Endothelial cell of umbilical vein (primary cell): ENCODE measurements around the gene PLPP7. TPM values are rescaled to one million over a fixed set of nuclear protein-coding genes. Genes with fewer than 3 reads are reported as not detected.

Experiments used
- BruUV-seq: library from RNA; stranded (reverse); fragments of 400-500 nt; replicated peaks from 2 replicates; lab custom pipeline; 2021; lab: Mats Ljungman, UMichigan
- CTCF ChIA-PET: fragments of 300-600, 350-600 bp; sonication (Branson Sonifier 250); formaldehyde crosslinking; loops from one replicate; lab custom pipeline; 2021; ENCODE audit warnings: antibody characterized with exemption, inconsistent platforms; lab: Charles Lee
- POLR2A ChIA-PET: fragments of 300-600, 350-600 bp; sonication (Branson Sonifier 250); formaldehyde crosslinking; loops from one replicate; lab custom pipeline; 2021; ENCODE audit warnings: antibody characterized with exemption, inconsistent platforms; lab: Charles Lee
- DNase-seq: peaks from one replicate; pipeline ENCODE4 v3.0.0-alpha.2; 2011; ENCODE audit warnings: low read depth, low spot score
- FAIRE-seq: peaks from 2 replicates; lab custom pipeline; 2011; peaks lifted over from hg19 to GRCh38; lab: Jason Lieb, UNC
- H2AFZ ChIP-seq: 2 replicates; pipeline ENCODE4 v1.6.0; 2012; ENCODE audit warnings: low read depth, low read length, control low read depth, inconsistent platforms
- H3K27ac ChIP-seq: 2 replicates; pipeline ENCODE4 v1.5.1; 2011; ENCODE audit warnings: low read depth, mild to moderate bottlenecking, control low read depth, low read length, moderate library complexity; ENCODE audit not compliant: insufficient read depth
- H3K27me3 ChIP-seq, 2 experiments: 2 replicates each; pipeline versions ENCODE4 v1.6.0 to v1.6.1; 2011; ENCODE audit warnings: low read length in 2 of 2, mixed read lengths in 1 of 2; ENCODE audit not compliant: control insufficient read depth in 2 of 2, insufficient read depth in 2 of 2
- H3K36me3 ChIP-seq, 2 experiments: 2 replicates in 1 of 2; 3 replicates in 1 of 2; pipeline ENCODE4 v1.5.1; 2011; ENCODE audit warnings: low read length in 2 of 2, mild to moderate bottlenecking in 1 of 2, moderate library complexity in 1 of 2; ENCODE audit not compliant: control insufficient read depth in 2 of 2, insufficient read depth in 2 of 2; ENCODE audit errors: extremely low read depth in 1 of 2
- H3K4me1 ChIP-seq: 3 replicates; pipeline ENCODE4 v1.5.1; 2011; ENCODE audit warnings: mild to moderate bottlenecking, low read length; ENCODE audit not compliant: control insufficient read depth, insufficient read depth; ENCODE audit errors: extremely low read depth
- H3K4me2 ChIP-seq: 2 replicates; pipeline ENCODE4 v1.6.1; 2011; ENCODE audit warnings: low read length, control low read depth, mixed read lengths; ENCODE audit not compliant: insufficient read depth
- H3K4me3 ChIP-seq, 3 experiments: fragments of 200-600 bp in 1 of 3; sonication (generic), shearing (Covaris generic) in 1 of 3; replicated peaks in 1 of 3; 2 replicates each; pipeline ENCODE4 v1.5.1; 2011 to 2016; ENCODE audit warnings: control low read depth in 3 of 3, low read length in 3 of 3, mild to moderate bottlenecking in 2 of 3, inconsistent platforms in 1 of 3, low read depth in 1 of 3, moderate library complexity in 1 of 3; ENCODE audit not compliant: insufficient read depth in 1 of 3
- H3K79me2 ChIP-seq: 2 replicates; pipeline ENCODE4 v1.6.0; 2012; ENCODE audit warnings: low read length, inconsistent platforms; ENCODE audit not compliant: control insufficient read depth, insufficient read depth
- H3K9ac ChIP-seq: replicated peaks from 2 replicates; pipeline ENCODE3; 2011; ENCODE audit warnings: low read length, control low read depth; ENCODE audit not compliant: insufficient read depth; ENCODE audit errors: extremely low read depth
- H3K9me1 ChIP-seq: replicated peaks from 3 replicates; pipeline ENCODE4 v1.6.0; 2011; ENCODE audit warnings: mild to moderate bottlenecking, low read length; ENCODE audit not compliant: control insufficient read depth, insufficient read depth; ENCODE audit errors: extremely low read depth
- H3K9me3 ChIP-seq: replicated peaks from 2 replicates; pipeline ENCODE4 v1.5.1; 2012; ENCODE audit warnings: low read length, inconsistent platforms; ENCODE audit not compliant: control insufficient read depth, insufficient read depth
- H4K20me1 ChIP-seq: replicated peaks from 2 replicates; pipeline ENCODE3; 2011; ENCODE audit warnings: mild to moderate bottlenecking, low read length; ENCODE audit not compliant: control insufficient read depth, insufficient read depth; ENCODE audit errors: extremely low read depth
- EZH2 ChIP-seq: IDR thresholded peaks from 2 replicates; pipeline ENCODE4 v1.6.1; 2012; ENCODE audit warnings: borderline replicate concordance, low read depth, mild to moderate bottlenecking, moderate library complexity, low read length, inconsistent platforms; ENCODE audit not compliant: severe bottlenecking
- FOS ChIP-seq: IDR thresholded peaks from 2 replicates; pipeline ENCODE4 v1.6.1; 2011; ENCODE audit warnings: mild to moderate bottlenecking, low read length, moderate library complexity, borderline replicate concordance; ENCODE audit not compliant: insufficient read depth
- GATA2 ChIP-seq: IDR thresholded peaks from 2 replicates; pipeline ENCODE4 v1.7.0; 2011; ENCODE audit warnings: low read depth, mild to moderate bottlenecking, moderate library complexity, mixed read lengths, low read length; ENCODE audit not compliant: insufficient read length, insufficient read depth
- JUN ChIP-seq: IDR thresholded peaks from 2 replicates; pipeline ENCODE4 v1.6.1; 2011; ENCODE audit warnings: borderline replicate concordance, low read depth; ENCODE audit not compliant: insufficient read length, insufficient read depth
- MAX ChIP-seq: IDR thresholded peaks from 2 replicates; pipeline ENCODE4 v1.6.1; 2011; ENCODE audit not compliant: insufficient read depth, insufficient read length
- MYC ChIP-seq: IDR thresholded peaks from one replicate; pipeline ENCODE4 v1.6.1; 2011; ENCODE audit warnings: mild to moderate bottlenecking, low read depth, low read length
- POLR2A ChIP-seq: IDR thresholded peaks from 2 replicates; pipeline ENCODE4 v1.6.1; 2012; ENCODE audit warnings: low read depth, mild to moderate bottlenecking, control low read depth, low read length
- POLR2AphosphoS5 ChIP-seq: IDR thresholded peaks from 2 replicates; pipeline ENCODE4 v1.6.1; 2012; ENCODE audit warnings: low read depth, mild to moderate bottlenecking, control low read depth, low read length, moderate library complexity; ENCODE audit not compliant: insufficient read depth
- dilution Hi-C: fragments of 300-500 bp; cut with MboI; formaldehyde crosslinking; loops from one replicate; pipeline ENCODE4 v1.15.0; 2019; ENCODE audit warnings: low sequenced_read_pairs; ENCODE audit not compliant: extremely low pct_ligation_motif_present
- intact Hi-C: fragments of 100-400 bp; cut with micrococcal nuclease; formaldehyde crosslinking; loops from one replicate; pipeline ENCODE4 v1.10.0; 2022
- polyA plus RNA-seq, 4 experiments: library from polyadenylated mRNA; depleted of rRNA in 3 of 4; stranded (reverse) in 3 of 4; unstranded in 1 of 4; fragments of >200 nt; gene quantifications; 2 replicates each; pipeline versions ENCODE4 v1.2.1 to v1.2.3, GENCODE V29; 2011 to 2012; ENCODE audit warnings: missing spikeins in 1 of 4
- total RNA-seq: library from RNA; stranded (reverse); gene quantifications from 2 replicates; pipeline ENCODE4 v1.2.3, GENCODE V29; 2021
- TF ChIP-seq, protein P1 (sequence below), 2 donors: IDR thresholded peaks; 1 replicate in 1 of 2; 2 replicates in 1 of 2; pipeline ENCODE4 v1.5.1; 2011; ENCODE audit warnings: low read length in 2 of 2, mild to moderate bottlenecking in 2 of 2, moderate library complexity in 2 of 2, control low read depth in 1 of 2, inconsistent platforms in 1 of 2, low read depth in 1 of 2; ENCODE audit not compliant: insufficient read depth in 1 of 2; ENCODE audit errors: extremely low read depth in 1 of 2

The PLPP7 gene
- total and polyA plus RNA-seq, 2 donors (not counting 3 experiments of a cell fraction or from before 2014, with no cell fraction given): 2.1 to 2.7 TPM

GRCh38 chr9:131253891-131254491 lies 35.5 kb upstream of the PLPP7 start:
- H3K36me3 ChIP-seq: peaks cover 0 to 7% of the 10 kb centered on the region in 2 experiments
- BruUV-seq: no TSS peak
- DNase-seq (no peak), FAIRE-seq (no peak)
- intact Hi-C loops: no loop called here
- no peaks in the 10 kb centered on the region for H3K27me3 ChIP-seq
- no peaks in the 10 kb centered on the region for H3K9me1 ChIP-seq
- no peak overlapping the region for H3K27ac ChIP-seq
- peaks cover 7% of the 10 kb centered on the region for H3K4me1 ChIP-seq
- H3K9ac ChIP-seq: no peak overlapping the region
- H3K79me2 ChIP-seq: no peaks in the 10 kb centered on the region
- CTCF ChIA-PET: interaction anchor here (1.3 to 1.7 kb wide), 2 partner anchors 19 to 82 kb away, joined by 4 to 7 read pairs; no protein-coding TSS in a partner anchor
- TF ChIP-seq, protein P1, sequence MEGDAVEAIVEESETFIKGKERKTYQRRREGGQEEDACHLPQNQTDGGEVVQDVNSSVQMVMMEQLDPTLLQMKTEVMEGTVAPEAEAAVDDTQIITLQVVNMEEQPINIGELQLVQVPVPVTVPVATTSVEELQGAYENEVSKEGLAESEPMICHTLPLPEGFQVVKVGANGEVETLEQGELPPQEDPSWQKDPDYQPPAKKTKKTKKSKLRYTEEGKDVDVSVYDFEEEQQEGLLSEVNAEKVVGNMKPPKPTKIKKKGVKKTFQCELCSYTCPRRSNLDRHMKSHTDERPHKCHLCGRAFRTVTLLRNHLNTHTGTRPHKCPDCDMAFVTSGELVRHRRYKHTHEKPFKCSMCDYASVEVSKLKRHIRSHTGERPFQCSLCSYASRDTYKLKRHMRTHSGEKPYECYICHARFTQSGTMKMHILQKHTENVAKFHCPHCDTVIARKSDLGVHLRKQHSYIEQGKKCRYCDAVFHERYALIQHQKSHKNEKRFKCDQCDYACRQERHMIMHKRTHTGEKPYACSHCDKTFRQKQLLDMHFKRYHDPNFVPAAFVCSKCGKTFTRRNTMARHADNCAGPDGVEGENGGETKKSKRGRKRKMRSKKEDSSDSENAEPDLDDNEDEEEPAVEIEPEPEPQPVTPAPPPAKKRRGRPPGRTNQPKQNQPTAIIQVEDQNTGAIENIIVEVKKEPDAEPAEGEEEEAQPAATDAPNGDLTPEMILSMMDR (IDR thresholded peaks at IDR 0.05; ENCODE audit: extremely low read depth in 1 of 2, insufficient read depth in 1 of 2, low read depth in 1 of 2, low read length in 2 of 2): no peak
- no peak for TF ChIP-seq MAX
- no peak for TF ChIP-seq GATA2
- no peak for TF ChIP-seq POLR2AphosphoS5
- TF ChIP-seq FOS: no peak
- TF ChIP-seq POLR2A: no peak
- no peak for TF ChIP-seq JUN
- TF ChIP-seq EZH2: no peak
- TF ChIP-seq MYC: no peak
- no peak overlapping the region for H3K4me2 ChIP-seq
- no peaks in the 10 kb centered on the region for H4K20me1 ChIP-seq
- POLR2A ChIA-PET: no interaction called here
- no peaks in the 10 kb centered on the region for H3K9me3 ChIP-seq
- H2AFZ ChIP-seq: no peak overlapping the region
- no peak overlapping the region for H3K4me3 ChIP-seq
- dilution Hi-C loops: no loop called here
